NCI-H2081 treated with DMSO at 0.1 percent for 48 hours (cell line): ENCODE measurements around the gene BCL2L1.
"Not testable (repeated sequence)": the region's sequence is repeated elsewhere in the genome, so short reads cannot be mapped to it uniquely, and the experiment has no call there.

Experiments used
- DNase-seq: peaks from one replicate; lab custom pipeline; 2025; lab: John Stamatoyannopoulos, UW

Gene BCL2L1

DNA sequence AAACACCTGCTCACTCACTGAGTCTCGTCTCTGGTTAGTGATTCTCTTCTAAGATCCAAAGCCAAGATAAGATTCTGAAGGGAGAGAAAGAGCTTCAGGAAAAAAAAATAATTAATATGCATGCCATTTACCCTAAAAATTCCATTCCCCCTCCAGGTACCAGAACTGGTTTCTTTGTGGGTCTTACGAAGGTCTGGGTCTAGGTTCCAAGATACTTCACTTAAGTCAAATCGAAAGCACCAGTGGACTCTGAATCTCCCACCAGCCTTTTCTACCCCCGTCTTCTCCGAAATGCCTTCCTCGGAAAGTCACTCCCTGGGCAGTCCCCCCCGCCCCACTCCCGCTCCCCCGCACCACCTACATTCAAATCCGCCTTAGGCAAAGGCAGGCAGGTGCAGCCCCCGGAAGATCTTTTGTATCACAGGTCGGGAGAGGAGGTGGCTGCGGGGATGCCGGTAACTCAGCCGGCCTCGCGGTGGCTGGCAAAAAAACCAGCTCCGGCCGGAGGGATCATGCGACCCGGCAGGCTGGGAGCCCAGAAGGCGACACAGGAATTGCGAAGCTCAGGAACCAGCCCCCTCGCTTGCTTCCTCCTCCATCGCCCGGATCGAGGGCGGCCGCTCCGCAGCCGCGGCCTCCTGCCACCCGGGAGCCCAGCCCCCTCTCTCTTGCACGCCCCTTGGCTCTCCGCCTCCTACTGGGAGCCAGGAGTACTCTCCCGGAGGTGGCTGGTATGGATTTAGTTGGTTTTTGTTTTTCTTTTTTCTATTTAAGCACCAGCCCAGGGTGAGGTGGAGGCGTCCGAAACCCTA is at the start of gene BCL2L1:
Gene BCL2L1 (minus strand): TSS at position 612 of the 812 bp plus-strand sequence. CDS start 650 bp downstream, outside the sequence.
- peak; percentile 59 for DNase-seq

DNA sequence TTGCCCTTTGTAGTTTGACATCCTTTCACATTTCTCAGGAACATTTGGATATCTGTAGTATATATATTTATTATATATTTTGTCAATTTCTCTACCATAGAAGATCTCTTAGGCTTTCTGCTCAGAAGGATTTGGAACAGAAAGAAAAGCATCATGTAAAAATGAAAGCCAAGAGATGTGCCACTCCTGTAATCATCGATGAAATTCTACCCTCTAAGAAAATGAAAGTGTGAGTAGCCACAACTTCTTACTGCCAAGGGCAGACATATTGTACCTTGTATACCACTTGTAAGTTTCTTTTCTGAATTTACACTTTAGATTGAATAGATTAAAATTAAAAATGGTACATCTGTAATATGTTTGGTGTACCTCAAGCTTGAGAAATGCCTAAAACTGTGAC is 47.6 kb upstream of the BCL2L1 start:
- no peak for DNase-seq

DNA sequence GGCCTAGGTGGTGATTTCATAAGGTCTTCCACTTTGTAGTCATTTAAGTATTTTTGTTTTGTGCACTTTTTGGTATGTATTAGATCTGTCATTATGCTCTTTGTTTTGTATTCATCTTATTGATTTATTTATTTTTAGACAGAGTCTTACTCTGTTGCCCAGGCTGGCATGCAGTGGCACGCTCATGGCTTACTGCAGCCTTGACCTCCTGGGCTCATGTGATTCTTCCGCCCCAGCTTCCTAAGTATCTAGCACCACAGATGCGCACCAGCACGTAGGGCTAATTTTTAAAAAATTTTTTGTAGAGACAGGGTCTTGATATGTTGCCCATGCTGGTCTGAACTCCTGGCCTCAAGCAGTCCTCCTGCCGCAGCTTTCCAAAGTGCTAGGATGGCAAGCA is 47.0 kb upstream of the BCL2L1 start:
- DNase-seq = no peak

DNA sequence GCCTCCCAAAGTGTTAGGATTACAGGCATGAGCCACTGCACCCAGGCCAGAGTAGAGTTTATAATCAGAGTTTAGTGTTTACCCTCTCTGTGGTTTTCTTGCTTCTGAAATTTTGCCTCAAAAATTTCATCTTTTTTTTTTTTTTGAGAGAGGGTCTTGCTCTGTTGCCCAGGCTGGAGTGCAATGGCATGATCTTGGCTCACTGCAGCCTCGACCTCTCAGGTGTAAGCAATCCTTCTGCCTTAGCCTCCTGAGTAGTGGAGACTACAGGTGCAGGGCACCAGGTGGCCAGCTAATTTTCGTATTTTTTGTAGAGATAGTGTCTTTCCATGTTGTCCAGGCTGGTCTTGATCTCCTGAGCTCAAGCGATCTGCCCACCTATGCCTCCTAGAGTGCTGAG is 45.1 kb upstream of the BCL2L1 start:
- DNase-seq = no peak

DNA sequence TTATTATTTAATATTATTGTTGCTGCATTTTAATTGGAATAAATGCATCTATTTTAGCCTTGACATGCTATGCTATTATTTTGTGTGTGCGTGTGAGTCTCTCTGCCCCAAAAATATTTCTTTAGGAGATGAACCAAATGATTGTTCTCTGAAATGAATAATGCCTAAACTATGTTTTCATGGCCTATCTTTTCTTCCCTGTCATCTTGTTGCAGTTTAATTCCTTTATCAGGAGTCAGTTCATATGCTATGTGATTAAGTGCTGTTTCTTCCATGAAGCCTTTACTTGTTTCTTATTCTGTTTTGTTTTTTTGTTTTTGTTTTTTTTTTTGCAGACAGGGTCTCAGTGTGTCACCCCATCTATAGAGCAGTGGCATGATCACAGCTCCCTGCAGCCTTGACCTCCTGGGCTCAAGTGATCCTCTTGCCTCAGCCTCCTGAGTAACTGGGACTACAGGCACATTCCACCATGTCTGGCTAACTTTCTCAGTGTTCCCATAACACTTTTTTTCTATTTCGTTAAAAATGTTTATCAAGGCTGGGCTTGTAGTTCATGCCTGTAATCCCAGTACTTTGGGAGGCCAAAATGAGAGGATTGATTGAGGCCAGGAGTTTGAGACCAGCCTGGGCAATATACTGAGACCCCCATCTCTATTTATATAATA is 42.1 kb upstream of the BCL2L1 start:
- no peak for DNase-seq

DNA sequence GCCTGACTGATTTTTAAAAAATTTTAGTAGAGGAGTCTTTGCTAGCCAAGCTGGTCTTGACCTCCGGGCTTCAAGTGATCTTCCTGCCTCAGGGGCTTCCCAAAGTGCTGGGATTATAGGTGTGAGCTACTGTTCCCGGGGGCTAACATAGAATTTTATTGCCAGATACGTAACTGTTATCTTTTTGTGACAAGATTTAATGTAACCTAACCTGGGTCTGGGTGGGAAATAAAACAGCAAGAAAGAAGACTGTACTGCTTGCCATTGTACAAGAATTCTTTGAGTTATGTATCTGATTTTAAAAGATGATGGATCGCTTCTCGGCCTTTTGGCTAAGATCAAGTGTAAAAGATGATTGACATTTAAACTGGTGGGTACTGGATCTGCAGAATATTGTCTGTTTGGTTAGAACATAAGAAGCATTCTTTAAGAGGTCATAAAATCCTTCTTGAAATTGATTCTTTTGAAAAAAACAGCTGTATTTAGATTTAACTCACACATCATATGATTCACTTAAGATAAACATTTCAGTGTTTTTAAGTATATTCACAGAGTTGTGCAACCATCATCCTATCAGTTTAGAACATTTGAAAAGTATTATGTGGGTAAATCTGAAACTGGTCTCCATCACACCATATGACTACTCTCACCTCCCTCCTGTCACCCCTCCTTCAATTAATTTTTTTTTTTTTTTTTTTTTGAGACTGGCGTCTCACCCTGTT is 38.0 kb upstream of the BCL2L1 start:
- no peak for DNase-seq

DNA sequence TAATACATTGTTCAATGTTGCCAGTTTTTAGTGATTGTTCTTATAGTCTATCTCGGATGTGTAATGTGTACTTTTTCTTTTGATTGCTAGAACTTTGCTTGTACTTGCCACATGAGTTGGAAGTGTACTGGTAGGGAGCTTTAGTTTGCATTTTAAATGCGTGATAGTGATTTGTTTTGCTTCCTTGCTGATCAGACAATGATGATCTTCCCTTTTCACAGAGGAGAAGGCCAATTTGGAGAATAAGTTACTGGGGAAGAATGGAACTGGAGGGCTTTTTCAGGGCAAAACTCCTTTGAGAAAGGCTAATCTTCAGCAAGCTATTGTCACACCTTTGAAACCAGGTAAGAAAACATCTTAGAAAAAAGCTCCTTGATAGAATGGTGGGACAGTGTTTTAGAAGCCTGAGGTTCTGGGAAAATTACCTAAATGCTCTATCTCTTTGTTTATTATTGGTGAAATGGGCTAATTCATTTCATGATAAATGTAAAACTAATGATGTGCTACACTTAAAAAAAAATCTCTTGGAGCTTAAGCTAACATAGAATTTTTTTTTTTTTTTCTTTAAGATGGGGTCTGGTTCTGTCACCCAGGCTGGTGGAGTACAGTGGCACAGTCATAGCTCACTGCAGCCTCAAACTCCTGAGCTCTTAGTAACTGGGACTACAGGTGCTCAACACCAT is 37.3 kb upstream of the BCL2L1 start:
- no peak for DNase-seq

DNA sequence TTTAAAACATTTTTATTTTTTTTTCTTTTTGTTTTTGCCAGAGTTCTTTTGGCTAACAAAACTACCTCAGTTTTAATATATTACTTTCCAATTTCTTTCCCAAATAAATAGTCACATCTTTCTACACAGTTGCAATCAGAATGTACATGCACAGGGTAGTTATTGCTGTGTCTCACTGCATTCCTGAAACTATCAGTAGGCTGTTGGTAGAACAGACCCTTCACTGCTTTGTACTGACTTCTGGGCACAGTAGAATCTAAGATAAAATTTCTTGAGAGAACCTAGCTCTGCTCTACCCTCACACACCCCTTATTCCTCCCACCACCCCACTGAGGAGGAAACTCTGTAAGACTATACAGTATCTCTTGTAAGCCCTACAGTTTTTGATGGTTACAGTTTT is 36.3 kb upstream of the BCL2L1 start:
- DNase-seq = no peak

DNA sequence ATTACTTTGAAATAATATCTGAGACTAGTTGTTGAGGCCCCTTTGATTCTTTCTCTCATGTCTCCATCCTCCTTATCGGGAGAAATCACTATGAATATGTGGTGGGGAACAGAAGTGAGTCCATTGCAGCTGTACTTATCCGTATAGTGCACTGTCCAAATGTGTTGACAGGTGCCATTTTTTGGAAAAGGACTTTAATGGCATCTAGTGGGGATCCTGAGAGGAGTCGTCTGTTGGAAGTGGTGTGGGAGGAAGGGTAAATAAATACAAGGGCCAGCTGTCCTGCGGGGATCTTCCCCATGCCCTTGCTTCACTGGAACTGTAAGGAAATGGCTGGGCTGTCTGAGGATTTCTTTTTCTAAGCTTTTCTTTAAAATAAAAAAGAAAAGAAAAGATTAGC is 35.9 kb upstream of the BCL2L1 start:
- no peak for DNase-seq

DNA sequence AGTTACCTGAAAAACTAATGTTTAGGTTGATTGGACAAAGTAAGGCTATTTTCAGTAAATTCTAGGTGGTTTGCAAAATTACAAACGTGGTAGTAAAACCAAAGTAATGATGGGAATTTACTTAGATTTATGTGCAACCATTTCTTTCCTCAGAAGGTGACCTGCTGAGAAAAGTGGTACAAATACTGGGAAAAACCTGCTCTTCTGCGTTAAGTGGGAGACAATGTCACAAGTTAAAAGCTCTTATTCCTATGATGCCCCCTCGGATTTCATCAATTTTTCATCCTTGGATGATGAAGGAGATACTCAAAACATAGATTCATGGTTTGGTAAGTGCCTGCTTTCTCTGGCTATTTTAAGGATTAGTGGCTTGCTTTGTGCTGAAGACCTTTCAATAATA is 34.6 kb upstream of the BCL2L1 start:
- DNase-seq = no peak

DNA sequence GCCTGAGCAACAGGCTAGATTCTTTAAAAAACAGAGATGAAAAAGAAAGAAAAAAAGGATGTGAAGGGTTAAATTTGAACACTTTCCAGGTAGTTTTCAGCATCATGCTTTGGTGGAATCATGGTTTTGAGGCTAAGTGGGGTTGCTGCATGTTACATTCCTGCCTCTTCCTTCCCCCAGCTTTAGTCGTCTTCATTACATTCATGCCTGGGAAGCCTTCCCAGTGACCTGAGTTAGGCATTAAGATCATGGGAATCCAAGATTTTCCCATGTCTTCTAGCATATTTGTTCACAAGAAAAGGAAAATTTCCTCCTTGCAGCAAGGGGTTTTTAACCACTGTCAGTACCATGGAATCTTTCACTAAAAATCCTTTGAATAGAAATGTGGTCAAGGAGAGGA is 28.5 kb upstream of the BCL2L1 start:
- DNase-seq = no peak

DNA sequence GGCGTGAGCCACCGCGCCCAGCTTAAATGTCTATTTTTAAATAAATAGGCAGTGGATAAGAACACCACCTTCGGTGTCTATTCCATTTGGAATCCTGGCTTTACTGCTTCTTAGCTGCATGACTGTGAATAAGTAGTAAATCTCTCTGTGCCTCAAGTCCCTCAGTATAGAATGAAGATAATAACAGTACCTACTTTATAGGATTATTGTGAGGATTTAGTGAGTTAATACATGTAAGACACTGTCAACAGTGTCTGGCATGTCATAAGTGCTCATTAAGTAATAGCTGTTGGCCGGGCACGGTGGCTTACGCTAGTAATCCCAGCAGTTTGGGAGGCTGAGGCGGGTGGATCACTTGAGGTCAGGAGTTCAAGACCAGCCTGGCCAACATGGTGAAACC is 26.6 kb upstream of the BCL2L1 start:
- DNase-seq = no peak

DNA sequence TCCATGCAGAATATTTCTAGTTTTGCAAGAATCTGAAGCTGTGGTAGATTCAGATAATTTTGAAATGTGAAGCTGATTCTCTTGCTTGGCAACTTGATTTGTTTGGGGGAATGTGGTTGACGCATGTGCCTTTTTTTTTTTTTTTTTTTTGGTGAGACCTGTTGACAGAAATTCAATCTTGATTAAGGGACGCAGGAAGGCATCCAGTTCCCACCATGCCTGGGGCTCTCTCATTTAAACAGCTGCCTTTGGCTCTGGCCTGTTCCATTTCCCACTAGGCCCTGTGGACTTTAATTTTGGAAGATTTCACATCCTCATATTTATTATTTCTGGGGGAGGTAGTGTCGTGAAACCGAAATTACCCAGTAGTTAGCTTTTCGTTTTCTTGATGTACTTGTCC is 25.0 kb upstream of the BCL2L1 start:
- no peak for DNase-seq

DNA sequence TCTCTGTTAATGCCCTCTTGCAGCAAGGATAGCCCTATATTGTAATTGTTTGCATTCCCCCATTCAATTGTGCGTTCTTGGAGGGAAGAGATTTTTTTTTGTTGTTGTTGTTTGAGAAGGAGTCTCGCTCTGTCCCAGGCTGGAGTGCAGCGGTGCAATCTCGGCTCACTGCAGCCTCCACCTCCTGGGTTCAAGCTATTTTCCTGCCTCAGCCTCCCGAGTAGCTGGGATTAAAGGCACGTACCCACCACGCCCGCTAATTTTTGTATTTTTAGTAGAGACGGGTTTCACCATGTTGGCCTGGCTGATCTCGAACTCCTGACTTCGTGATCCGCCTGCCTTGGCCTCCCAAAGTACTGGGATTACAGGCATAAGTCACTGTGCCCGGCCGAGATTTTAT is 24.4 kb upstream of the BCL2L1 start:
- DNase-seq = not testable (repeated sequence)

DNA sequence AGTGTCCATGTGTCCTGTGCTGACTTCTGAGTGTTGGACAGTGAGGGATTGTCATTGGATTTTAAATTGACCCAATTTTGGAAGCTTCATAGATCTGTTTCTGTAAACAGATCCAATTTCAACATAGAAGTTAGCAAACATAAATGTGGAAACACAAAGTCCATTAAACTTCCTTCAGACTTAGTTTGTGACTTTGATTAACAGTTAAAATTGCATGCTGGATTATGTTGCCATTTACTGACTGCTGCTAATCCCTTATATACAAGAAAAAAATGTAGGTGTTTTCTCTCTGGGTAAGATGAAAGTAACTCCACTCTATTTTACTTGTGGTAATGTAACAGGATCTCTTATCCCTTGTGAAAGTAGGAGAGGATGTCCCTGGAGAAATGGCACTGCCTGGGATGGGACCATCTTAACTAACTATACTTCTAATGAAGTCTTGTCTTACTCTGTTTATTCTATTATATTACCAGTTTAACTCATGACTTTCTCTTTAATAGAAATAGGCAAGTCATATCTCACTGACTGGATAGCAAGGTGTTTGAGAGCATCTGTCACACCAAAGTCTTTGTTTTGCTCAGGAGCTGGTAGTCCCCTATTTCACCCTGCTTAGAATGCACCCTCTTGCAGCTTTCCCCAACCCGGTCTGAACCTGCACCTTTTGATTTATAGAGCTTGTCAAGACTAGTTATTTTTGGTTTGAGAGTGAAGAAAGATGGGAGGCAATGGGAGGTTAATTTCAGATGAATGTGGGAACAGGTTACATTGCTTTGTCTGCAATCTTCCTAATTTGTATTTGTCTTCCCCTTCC is 23.6 kb upstream of the BCL2L1 start:
- DNase-seq = no peak

DNA sequence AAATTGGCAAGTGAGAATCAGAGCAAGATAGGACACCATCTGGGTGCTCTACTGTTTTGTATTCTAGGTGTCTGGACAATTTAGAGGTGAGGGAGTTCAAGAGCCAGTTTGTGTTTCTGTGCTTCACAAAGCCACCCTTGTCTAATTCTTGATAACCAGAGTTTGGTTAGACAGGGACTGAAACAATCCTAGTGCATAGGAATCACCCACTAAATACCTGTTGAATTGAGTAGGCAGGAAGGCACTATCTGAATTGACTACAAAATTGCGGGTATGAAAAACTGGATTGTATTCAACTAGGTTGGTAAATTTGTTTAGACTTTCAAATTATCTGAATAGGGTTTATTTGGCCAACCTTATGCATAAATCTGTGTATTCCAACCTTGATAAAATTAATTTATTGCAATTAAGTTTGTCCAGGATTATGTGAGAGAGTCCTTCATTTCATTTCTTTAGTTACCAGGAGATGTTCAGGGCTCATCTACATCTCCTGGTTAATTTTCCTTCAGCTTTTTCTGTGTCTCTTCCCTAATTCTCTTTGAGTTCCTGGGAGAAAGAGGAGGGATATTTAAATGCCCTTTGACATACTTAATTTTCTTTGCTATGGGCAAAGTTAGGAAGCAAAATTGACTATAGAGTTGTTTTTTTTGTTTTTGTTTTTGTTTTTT is 18.1 kb upstream of the BCL2L1 start:
- no peak for DNase-seq

DNA sequence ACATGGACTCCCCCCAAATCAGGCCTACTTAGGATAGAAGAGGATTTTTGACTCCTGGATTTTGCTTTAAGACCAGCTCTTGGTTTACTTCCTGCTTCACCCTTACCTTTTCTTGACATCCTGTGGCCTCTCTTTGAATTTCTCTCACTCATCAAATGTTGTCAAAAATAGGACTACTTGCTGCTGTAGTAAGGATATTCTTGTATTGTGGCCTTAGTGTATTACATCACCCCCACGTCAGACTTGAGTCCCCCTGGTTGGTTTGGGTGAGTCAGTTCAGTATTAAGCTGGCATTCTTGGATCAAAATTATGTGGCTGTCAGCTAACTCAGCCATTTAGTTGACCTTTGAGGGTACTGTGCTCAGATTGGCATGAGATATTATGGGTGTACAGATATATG is 17.5 kb upstream of the BCL2L1 start:
- no peak for DNase-seq

DNA sequence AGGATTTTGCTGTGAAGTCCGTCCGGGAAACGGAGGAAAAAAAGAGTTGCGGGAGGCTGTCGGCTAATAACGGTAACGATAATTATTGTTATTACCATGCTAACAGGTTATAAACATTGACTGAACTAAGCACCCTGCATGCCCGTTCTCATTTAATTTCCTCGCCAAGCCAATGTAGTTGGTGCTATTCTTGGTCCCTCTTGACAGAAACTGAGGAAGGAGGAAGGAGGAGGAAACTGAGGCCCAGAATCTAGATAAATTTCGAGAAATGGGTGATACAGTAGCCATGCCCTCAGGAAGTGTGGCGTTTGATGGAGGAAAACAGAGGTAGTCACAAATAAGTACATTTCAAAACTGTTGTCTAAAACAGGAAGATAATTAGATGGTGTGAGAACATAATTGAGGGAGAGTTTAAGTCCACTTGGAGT is 16.9 kb upstream of the BCL2L1 start:
- no peak for DNase-seq

DNA sequence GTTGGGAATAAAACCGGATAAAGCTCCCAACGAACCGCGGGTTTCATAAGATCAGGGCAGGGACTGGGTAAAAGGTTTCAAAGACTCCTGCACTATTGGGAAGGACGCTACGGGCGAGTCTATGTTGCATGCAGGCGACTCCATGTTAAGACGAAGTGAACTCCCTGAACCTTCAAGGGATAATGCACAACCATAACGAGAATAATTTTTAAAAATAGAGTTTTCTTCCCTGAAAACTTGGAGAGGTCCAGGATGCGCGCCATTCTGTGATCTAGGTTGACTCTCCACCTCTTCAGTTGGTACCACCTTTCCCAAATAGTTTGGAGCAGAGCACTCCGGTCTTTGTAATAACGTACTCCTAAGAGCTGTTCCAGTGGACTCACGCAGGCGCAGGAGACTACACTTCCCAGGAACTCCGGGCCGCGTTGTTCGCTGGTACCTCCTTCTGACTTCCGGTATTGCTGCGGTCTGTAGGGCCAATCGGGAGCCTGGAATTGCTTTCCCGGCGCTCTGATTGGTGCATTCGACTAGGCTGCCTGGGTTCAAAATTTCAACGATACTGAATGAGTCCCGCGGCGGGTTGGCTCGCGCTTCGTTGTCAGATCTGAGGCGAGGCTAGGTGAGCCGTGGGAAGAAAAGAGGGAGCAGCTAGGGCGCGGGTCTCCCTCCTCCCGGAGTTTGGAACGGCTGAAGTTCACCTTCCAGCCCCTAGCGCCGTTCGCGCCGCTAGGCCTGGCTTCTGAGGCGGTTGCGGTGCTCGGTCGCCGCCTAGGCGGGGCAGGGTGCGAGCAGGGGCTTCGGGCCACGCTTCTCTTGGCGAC is 16.3 kb upstream of the BCL2L1 start, which contains the start of gene TPX2:
Gene TPX2 (plus strand): TSS at position 562 of the 821 bp plus-strand sequence. CDS start 18,187 bp downstream, outside the sequence.
- peak; percentile 95 for DNase-seq

DNA sequence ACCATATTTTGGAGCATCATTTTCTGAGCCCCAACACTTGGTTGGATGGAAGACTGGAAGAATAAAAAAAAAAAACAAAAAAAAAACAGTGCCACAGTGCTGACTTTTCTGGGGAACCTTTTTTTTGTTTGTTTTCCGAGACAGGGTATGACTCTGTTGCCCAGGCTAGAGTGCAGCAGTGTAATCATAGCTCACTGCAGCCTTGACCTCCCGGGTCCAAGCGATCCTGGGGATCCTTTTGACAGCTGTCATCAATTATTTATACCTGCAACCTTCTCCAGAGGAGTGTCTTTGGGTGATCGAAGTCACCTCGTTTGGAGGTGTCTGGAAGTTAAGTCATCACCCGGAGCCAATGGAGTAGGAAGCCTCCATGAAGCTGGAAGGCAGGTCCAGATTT is 8.7 kb upstream of the BCL2L1 start:
- DNase-seq = no peak
